OCI-LY1 (cell line): Measurements from ENCODE around the gene RASL10A.

Experiments
- H2AFZ ChIP-seq: fragments of 200-600 bp; sonication (generic), shearing (Covaris generic); 2 replicates; pipeline ENCODE4 v1.6.0; 2014; ENCODE audit warnings: antibody characterized with exemption, mild to moderate bottlenecking, low read length
- H3F3A ChIP-seq: fragments of 200-600 bp; sonication (generic), shearing (Covaris generic); 2 replicates; pipeline ENCODE4 v1.6.0; 2014; ENCODE audit warnings: mild to moderate bottlenecking, antibody characterized with exemption, low read length, moderate library complexity; ENCODE audit not compliant: insufficient read depth
- H3K27ac ChIP-seq: fragments of 200-600 bp; sonication (generic); 2 replicates; pipeline ENCODE4 v1.5.1; 2014; ENCODE audit warnings: low read length, mixed run types, mild to moderate bottlenecking, low read depth; ENCODE audit not compliant: poor library complexity, severe bottlenecking
- H3K27me3 ChIP-seq: fragments of 200-600 bp; sonication (generic); 2 replicates; pipeline ENCODE4 v1.6.0; 2014; ENCODE audit warnings: antibody characterized with exemption, mild to moderate bottlenecking, low read length, moderate library complexity; ENCODE audit not compliant: insufficient read depth
- H3K36me3 ChIP-seq: fragments of 200-600 bp; sonication (generic); 2 replicates; pipeline ENCODE4 v1.6.1; 2014; ENCODE audit warnings: mild to moderate bottlenecking, antibody characterized with exemption, low read length, moderate library complexity, mixed read lengths; ENCODE audit not compliant: insufficient read depth
- H3K4me1 ChIP-seq: fragments of 200-600 bp; sonication (generic); 2 replicates; pipeline ENCODE4 v1.5.1; 2014; ENCODE audit warnings: mild to moderate bottlenecking, low read length, moderate library complexity; ENCODE audit not compliant: insufficient read depth, severe bottlenecking
- H3K4me2 ChIP-seq: fragments of 200-600 bp; sonication (generic), shearing (Covaris generic); 2 replicates; pipeline ENCODE4 v1.6.1; 2014; ENCODE audit warnings: low read length
- H3K4me3 ChIP-seq: fragments of 200-600 bp; sonication (generic); 2 replicates; pipeline ENCODE4 v1.5.1; 2014; ENCODE audit warnings: low read length, low read depth, mild to moderate bottlenecking, mixed read lengths; ENCODE audit not compliant: poor library complexity, severe bottlenecking
- H3K79me2 ChIP-seq: fragments of 200-600 bp; shearing (Covaris generic); 2 replicates; pipeline ENCODE4 v1.6.1; 2016; ENCODE audit warnings: mixed run types, low read length, mixed read lengths; ENCODE audit not compliant: insufficient read depth
- H3K9ac ChIP-seq: fragments of 200-600 bp; sonication (generic), shearing (Covaris generic); 2 replicates; pipeline ENCODE4 v1.6.1; 2014; ENCODE audit warnings: mild to moderate bottlenecking, low read length, mixed read lengths
- H3K9me2 ChIP-seq: fragments of 200-600 bp; sonication (generic), shearing (Covaris generic); 2 replicates; pipeline ENCODE4 v1.6.1; 2014; ENCODE audit warnings: low read depth, mild to moderate bottlenecking, low read length, mixed read lengths
- H3K9me3 ChIP-seq: fragments of 200-600 bp; shearing (Covaris generic); 2 replicates; pipeline ENCODE4 v1.6.1; 2014; ENCODE audit warnings: low read length, mixed read lengths
- H4K20me1 ChIP-seq: fragments of 200-600 bp; sonication (generic), shearing (Covaris generic); 2 replicates; pipeline ENCODE4 v1.6.0; 2016; ENCODE audit warnings: mild to moderate bottlenecking, low read length; ENCODE audit not compliant: insufficient read depth
- CTCF ChIP-seq: fragments of 200-600 bp; sonication (generic), shearing (Covaris generic); IDR thresholded peaks from 2 replicates; pipeline ENCODE4 v1.5.1; 2017; ENCODE audit warnings: mild to moderate bottlenecking, antibody characterized with exemption, low read length, moderate library complexity, mixed read lengths
- EZH2 ChIP-seq: fragments of 200-600 bp; sonication (generic), shearing (Covaris generic); IDR thresholded peaks from 2 replicates; pipeline ENCODE4 v1.8.0; 2017; ENCODE audit warnings: borderline replicate concordance, mixed run types, mild to moderate bottlenecking, antibody characterized with exemption, low read length, moderate library complexity, mixed read lengths

The RASL10A gene

GRCh38 chr22:29331658-29332300 is 16.3 kb upstream of the RASL10A start:
- no peak for TF ChIP-seq CTCF
- no peak for TF ChIP-seq EZH2
- H3K36me3 ChIP-seq, result peaks cover 95% of the 10 kb centered on the region
- H3K4me1 ChIP-seq, result no peaks in the 10 kb centered on the region
- H3K79me2 ChIP-seq, result no peaks in the 10 kb centered on the region
- H4K20me1 ChIP-seq, result no peaks in the 10 kb centered on the region
- no peak overlapping the region for H3K9ac ChIP-seq
- no peak overlapping the region for H3K4me3 ChIP-seq
- H3K9me3 ChIP-seq, result no peaks in the 10 kb centered on the region
- no peak overlapping the region for H3K4me2 ChIP-seq
- no peak overlapping the region for H2AFZ ChIP-seq
- H3F3A ChIP-seq, result no peaks in the 10 kb centered on the region
- H3K27me3 ChIP-seq, result no peaks in the 10 kb centered on the region
- no peak overlapping the region for H3K27ac ChIP-seq
- H3K9me2 ChIP-seq, result no peaks in the 10 kb centered on the region

GRCh38 chr22:29331213-29331612 is 15.7 kb upstream of the RASL10A start:
- no peak overlapping the region for H3K9ac ChIP-seq
- no peak overlapping the region for H3K4me2 ChIP-seq
- H3K9me3 ChIP-seq, result no peaks in the 10 kb centered on the region
- H3K79me2 ChIP-seq, result no peaks in the 10 kb centered on the region
- no peak overlapping the region for H2AFZ ChIP-seq
- no peaks in the 10 kb centered on the region for H3F3A ChIP-seq
- TF ChIP-seq CTCF (no peak), EZH2 (no peak)
- no peaks in the 10 kb centered on the region for H3K27me3 ChIP-seq
- no peaks in the 10 kb centered on the region for H3K9me2 ChIP-seq
- no peak overlapping the region for H3K27ac ChIP-seq
- H4K20me1 ChIP-seq, result no peaks in the 10 kb centered on the region
- H3K4me3 ChIP-seq, result no peak overlapping the region
- H3K36me3 ChIP-seq, result peaks cover 97% of the 10 kb centered on the region
- H3K4me1 ChIP-seq, result no peaks in the 10 kb centered on the region

GRCh38 chr22:29330753-29331152 is 15.3 kb upstream of the RASL10A start:
- H4K20me1 ChIP-seq, result no peaks in the 10 kb centered on the region
- no peaks in the 10 kb centered on the region for H3K79me2 ChIP-seq

More at GRCh38 chr22:29330753-29331152, 15.3 kb upstream of the RASL10A start:
- no peak overlapping the region for H3K9ac ChIP-seq
- H3K4me2 ChIP-seq, result no peak overlapping the region
- H3K4me3 ChIP-seq, result no peak overlapping the region
- H3F3A ChIP-seq, result no peaks in the 10 kb centered on the region
- H3K9me3 ChIP-seq, result no peaks in the 10 kb centered on the region
- H3K27ac ChIP-seq, result no peak overlapping the region
- H3K9me2 ChIP-seq, result no peaks in the 10 kb centered on the region
- no peaks in the 10 kb centered on the region for H3K27me3 ChIP-seq
- no peak for TF ChIP-seq CTCF
- no peak for TF ChIP-seq EZH2
- no peaks in the 10 kb centered on the region for H3K4me1 ChIP-seq
- no peak overlapping the region for H2AFZ ChIP-seq
- H3K36me3 ChIP-seq, result peaks cover 97% of the 10 kb centered on the region
